Limb (tissue), 2 donors: ENCODE results near the gene TRIM66.

ENCODE experiments used
- DNase-seq, 2 donors: peaks; one replicate each; pipeline ENCODE4 v3.0.0-alpha.2; 2016; ENCODE audit errors: extremely low spot score in 2 of 2

The TRIM66 gene

DNA sequence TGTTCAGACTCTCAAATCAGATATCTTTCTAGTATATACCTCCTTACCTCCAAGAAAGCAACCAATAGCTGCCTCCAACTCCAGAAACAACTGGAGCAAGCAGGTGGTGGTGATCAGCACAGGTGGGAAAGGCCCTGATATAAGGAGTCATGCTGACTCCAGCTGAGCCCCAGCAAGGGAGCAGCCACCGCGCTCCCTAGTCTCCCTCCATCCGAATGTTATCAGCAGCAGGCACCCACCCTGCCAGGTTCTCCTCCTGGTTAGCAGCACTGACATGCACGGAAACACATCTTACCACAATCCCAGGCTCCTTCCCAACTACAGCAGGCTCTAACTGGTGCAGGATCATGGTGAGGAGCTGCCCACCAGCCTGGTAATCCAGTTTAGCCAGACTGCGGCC, 69.9 kb downstream of the TRIM66 start:
- no peak for DNase-seq

DNA sequence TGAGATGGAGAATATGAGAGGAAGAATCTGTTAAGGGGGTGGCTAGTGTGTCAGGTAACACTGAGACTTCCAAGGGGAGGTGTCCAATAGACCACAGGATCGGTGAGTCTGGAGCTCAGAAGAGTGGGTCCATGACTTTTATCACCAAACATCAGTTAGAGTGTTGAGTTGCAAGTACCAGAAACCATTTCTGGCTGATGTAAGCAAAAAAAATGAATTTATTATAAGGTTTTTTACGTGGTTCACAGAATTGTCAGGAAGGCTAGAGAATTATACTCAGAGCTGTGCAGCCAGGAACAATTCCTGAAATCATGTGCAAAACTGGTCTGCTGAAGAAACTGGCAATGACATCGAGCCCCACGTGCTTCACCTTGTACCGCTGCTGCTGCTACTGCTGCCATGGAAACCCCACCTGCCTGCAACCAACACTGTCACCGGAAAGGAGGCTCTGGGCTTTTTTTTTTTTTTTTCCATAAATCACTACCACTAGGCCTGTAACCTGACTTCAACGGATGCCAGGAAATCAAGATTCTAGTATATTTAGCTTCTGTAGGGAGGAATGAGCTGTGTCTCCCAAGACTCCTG, 71.8 kb downstream of the TRIM66 start:
- peak in 1 of 2 donors; percentile 63 for DNase-seq

DNA sequence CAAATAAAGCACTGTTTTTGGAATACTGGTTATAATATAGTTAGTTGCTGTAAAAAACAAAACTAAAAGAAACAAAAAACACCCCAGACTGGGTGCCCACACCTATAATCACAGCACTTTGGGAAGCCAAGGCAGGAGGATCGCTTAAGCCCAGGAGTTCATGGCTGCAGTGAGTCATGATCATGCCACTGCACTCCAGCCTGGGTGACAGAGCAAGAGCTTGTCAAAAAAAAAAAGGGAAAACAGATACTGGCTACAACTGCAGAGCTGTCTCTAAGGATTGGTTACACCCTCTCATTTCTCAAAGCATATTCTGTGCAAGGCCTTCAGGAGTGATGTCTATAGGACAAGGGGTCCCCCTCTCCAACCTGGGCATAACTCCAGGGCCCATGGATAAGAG, 73.8 kb downstream of the TRIM66 start:
- no peak for DNase-seq

DNA sequence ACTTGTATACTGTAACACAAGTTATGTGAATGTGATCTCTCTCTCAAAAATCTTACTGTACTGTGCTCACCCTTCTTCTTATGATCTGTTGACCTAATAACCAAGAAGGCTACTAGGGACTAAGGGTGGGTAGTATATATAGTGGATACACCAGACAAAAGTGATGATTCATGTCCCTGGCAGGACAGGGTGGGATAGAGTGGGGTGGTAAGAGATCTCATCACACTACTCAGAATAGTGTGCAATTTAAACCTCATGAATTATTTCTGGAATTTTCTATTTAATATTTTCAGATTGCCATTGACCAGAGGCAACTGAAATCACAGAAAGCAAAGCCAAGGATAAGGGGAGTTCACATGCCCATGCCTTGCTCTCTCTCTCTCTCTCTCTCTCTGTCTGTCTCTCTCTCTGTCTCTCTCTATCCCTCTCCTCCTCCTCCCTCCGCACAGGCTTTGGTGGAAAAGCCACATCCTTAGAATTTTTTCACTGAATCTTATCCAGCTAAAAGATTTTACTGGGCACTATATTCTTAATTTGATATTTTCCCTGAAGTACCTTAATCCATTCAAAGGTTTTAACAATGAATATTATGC, 76.4 kb downstream of the TRIM66 start:
- no peak for DNase-seq

DNA sequence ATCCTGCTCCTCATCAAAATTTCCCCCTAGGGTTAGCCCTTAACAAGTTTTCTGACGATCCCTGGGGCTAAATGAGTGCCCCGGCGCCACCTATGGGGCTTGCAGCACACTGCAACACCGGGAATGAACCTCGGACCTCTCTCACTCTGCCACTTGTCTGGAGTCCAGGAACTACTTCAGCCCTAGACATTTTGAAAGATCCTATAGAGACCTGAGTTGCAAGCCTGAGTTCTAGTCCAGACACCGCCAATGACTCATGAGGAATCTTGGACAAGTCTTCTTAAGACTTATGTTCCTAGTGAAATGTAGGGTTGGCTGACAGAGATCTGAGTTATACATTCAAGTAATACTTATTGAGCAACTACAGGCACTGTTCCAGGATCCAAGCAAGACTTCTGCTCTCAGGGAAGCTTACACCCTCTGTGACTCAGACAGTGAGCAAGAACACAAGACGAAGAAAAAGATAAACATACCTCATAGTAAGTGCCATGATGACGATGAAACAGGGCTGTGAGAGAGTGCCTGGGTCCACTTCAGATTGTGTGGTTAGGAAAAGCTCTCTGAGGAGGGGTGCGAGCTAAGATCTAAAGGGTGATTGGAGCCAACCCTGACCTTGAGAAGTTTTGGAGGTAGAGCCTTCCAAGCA, 78.3 kb downstream of the TRIM66 start:
- DNase-seq: peak in 1 of 2 donors; percentile 13

DNA sequence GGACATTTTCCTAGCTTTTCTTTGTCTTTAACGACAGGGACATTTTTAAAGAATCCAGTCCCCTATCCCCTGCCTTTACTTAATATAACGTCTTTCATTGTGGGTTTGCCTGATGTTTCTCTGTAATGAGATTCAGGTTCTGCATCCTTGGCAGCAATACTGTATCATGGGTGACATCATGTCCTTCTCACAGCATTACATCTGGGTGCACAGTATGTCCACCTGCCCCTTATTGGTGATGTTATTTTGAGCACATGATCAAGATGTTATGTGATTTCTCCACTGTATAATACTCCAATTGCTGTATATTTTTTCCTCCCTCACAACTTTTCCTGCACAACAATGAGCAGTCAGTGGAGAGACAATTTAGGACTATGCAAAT, 78.8 kb downstream of the TRIM66 start:
- DNase-seq: no peak

DNA sequence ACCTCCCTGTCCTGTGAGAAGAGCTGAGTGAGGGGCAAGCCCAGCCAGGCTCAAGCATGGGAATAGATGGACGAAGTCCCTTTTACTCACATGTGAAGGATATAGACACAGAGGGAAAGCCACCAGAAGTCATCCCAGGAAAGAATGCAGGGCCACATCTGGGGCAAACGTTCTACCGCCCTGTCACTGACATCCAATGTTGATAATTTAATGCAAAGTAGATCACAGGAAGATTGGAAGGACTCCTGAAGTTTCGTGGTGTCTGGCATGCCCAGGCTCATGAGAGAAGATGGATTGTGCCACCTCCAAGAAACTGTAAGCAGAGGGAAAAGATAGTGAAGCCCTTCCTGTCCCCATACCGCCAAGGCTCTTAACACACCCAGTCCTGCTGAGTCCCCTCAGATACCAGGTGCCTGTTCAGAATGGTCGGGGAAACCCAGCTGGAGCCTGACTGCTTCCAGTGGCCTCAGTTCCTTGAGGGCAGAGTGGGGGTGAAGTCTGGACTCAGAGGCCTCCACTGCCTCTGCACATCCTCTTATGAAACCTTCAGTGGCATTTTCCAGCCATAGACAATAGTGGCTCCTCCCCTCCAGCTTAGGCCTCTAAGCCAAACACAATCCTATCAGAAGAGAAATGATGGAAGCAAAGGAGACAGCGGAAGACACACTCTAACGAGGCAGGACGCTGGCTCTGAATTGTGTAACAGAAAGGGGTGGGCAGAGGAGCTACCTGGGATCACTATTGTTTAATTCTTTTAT, 80.9 kb downstream of the TRIM66 start:
- DNase-seq: no peak

DNA sequence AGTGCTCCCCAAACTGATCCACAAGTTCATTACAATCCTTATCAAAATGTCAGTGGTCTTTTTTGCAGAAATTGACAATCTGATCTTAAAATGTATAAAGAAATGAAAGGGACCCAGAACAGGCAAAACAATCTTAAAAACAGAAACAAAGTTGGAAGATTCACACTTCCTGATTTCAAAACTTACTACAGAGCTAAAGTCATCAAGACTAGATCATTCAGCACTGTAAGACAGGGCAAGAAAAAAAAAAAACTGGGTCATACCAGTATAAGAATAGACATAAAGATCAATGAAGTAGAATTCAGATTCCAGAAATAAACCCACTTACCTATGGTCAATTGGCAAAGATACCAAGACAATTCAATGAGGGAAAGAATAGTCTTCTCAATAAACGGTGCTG, 84.0 kb downstream of the TRIM66 start:
- no peak for DNase-seq

DNA sequence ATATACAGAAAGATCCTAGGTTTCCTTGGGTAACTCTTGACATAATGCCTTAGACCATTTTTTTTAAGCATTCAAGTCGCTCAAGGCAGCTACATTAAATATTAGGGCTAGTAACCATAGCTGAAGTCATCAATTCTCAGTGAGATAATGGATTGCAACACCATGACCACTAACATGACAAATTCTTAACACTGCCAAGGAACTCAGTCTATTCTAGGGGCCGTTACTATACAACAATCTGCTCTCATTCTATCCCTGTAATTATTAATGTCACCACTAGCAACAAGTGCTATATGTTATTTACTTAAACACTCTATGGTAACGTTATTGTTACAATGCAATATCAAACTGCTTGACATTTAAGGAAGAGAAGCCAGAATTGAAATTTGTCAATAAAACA, 85.3 kb downstream of the TRIM66 start:
- DNase-seq: no peak

DNA sequence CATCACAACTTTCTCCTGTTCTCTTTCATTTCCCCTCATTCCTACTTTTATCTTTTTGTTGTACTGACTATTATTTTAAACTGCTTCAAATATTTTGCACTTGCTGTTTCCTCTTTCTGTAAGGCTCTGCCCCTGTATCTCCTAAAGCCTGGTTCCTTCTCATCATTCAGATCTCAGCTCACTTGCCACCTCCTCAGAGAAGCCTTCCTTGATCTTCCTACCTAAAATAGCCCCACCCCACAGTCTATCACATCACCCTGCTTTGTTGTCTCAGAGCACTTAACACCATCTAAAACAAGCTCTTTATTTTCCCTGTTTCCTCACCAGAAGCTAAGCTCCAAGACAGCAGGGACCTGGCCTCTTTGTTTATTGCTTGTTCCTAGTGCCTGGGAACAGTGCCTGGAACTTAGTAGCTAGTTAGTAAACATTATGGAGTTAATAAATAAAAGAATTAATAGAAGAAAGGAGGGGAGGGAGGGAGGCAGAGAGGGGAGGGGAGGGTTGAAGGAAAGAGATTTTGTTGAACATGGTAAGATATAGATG, 85.9 kb downstream of the TRIM66 start:
- no peak for DNase-seq

DNA sequence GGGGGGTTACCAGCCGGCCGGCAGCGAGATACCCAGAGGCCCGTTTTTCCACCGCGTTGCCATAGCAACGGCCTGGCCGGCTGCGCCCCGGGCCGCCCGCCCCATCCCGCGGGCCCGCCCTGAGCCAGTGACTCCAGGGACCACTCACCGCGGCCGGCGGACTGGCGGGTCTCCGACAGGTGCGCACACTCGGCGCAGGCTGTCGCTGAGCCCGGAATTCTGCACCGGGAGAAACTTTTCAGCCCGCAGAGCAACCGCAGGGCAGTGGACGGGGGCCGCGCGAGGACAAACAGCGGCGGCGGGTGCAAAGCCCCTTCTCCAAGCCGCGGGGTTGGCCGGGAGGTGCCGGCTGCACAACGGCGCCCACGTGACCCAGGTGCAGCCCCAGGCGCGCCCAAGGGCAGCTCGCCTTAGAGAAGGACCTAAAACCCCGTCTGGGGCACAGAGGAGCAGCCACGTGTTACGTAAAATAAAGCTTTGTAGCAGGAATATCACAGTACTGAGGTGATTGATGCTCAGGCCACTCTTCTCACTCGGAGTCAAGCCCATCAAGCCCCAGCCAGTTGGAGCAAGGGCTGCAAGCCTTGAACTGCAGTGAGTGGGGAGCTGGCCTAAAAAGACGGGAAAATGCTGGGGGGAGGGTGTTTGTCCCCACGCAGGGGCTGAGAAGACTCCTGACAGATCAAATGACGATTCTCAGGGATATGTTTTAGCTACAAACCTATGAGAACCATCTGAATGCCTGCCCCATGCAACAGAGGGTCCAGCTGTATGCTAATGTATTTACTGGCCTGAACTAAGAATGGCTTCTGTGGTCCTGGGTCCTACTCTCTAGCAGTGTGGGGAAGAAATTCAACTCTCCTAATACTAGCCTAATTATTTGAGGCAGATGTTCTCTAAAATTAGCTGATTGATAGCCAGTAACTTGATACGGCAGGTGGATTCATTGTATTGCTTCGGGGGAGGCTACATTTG, 88.2 kb downstream of the TRIM66 start, which contains the start of gene STK33:
TSS of gene STK33 (minus strand) at position 294 of the 975 bp plus-strand sequence. CDS start 119,323 bp downstream, outside the sequence.
- DNase-seq: peak; percentile 45 to 81

DNA sequence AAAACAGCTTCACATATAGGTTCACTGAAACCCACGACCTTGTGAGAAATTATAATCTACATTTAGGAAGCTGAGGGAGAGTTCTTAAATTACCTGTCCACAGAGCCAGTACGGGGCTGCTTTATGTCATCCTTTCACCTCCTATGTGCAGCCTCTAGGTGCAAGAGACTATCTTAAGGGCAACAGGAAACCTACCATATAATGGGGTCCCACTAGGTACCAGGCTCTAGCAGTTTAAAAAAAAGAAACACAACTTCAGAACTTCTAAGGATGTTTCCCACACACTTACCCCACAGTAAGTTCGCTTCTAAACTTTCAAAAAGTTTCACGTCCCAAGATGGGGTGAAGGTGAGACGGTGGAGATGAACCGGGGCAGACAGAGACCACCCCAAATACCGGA, 89.0 kb downstream of the TRIM66 start:
- no peak for DNase-seq

DNA sequence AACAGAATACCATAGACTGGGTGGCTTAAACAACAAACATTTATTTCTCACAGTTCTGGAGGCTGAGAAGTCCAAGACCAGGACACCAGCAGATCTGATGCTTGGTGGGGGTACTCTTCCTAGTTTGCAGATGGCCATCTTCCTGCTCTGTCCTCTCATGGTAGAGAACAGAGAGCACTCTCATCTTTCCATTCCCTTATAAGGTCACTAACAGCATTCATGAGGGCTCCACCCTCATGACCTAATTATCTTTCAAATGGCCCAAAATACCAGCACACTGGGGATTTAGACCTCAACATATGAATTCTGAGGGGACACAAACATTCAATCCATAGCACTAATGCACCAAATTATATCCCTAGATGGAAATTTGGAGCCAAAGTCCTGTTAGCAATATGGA, 94.5 kb downstream of the TRIM66 start:
- no peak for DNase-seq

DNA sequence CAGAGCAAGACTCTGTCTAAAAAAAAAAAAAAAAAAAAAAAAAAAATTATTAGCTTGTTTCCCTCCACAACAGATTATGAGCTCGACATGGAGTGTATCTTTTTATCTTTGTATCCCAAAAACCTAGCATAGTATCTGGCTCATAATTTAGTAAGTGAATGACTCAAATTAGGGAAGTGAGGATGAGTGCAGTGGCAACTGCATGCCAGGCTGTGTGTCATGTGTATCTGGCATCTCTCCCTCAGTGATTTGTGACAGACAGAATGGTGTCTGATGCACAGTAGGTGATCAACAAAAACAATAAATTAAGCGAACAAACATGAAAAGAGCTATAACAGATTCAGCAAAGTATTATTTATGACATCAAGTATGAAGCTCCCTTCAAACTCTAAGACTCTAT, 95.7 kb downstream of the TRIM66 start:
- DNase-seq: no peak

DNA sequence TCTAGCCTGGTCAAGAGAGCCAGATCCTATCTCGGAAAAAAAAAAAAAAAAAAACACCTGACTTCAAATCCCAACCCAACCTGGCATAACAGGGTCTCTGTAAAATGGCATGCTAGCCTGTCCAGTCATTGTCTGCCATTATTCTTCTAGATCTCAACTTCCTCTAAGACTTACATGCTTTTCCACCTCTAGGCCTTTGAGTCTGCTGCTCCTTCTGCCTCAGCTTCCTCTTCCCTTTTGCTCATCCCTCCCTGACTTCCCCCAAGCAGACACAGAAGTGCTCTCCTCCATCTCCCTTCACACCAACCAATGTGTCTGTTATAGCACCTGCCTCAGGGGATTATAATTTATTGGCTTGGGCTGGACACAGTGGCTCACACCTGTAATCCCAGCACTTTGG, 96.3 kb downstream of the TRIM66 start:
- no peak for DNase-seq

DNA sequence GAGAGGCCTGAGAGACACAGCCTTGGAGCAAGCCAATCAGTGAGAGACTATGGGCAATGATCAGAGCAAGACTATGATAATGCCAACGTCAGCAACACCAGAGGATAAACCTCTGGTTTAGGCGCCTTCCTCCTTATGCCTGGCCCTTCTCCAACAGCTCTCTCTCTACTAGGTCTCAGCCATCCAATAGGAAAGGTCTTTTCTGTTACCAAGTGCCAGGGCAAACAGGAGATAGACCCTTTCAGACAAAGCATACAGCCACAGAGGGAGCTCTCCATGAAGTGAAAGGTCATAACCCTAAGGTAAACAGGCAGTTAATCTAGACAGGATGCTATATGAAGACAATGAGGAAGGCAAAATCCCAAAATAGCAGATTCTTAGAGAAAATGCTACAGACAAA, 98.0 kb downstream of the TRIM66 start:
- no peak for DNase-seq

DNA sequence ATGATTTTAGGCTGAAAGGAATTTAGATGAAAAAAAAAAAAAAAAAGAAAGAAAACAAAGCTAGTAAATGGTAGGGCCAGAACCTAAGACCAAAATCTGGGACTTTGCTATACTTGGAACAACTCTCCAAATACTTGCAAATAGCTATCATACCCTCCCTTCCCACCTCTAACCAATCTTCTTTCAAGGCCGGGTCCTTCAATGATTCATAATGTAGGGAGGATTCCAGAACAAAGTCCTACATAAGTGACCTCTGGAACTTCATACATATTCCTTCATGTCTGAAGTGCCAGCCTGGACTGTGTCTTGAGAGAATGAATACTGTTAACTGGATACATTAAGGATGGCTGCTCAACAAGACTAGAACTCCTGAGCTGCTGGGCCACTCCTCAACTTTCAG, 98.4 kb downstream of the TRIM66 start:
- DNase-seq: no peak

DNA sequence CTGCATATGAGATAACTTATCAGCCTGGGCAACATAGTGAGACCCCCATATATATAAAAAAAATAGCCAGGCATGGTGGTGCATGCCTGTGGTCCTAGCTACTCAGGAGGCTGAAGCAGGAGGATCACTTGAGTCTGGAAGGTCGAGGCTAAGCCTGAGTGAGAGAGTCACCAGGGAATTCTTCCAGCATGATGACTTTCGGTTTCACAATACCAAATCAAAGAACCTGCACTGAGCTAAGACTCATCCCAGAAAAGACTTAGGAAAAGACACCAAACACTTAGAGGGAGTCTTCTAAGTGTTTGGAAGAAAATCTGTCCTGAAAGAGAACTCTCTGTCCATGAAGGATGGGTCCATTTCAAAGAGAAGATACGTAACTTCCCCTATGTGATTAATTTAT, 101.2 kb downstream of the TRIM66 start:
- no peak for DNase-seq

DNA sequence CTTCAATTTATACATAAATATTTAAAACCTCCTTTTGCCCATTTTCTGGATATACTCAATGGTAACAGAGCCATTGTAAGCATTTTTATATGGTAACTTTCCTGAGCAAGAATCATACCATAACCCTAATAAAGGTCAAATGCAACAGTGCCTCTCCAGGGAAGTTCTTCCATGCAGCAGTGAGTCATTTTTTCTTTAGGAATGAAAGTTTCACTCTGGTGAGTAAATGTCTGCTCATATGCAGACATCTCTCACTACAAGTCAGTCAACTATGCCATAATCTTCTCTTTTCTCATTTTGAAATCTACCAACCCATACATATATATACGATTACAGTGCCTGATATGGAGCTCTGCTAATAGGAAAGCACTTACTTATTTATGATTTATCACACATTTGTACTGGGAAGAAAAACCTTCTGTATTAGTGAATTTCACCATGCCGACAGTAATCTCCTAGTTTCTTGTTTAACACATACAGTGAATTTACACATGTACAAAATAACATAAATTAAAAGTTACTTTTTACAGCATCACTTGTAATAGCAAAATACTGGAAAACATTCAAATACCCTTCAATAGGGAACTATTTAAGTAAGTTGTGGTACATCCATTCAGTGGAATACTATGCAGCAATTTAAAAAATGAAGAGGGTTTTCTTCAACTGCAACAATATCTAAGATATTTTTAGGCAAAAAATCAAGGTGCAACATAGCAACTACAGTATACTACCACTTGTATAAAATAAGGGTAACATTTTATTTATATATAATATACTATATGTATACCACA, 104.5 kb downstream of the TRIM66 start:
- no peak for DNase-seq

DNA sequence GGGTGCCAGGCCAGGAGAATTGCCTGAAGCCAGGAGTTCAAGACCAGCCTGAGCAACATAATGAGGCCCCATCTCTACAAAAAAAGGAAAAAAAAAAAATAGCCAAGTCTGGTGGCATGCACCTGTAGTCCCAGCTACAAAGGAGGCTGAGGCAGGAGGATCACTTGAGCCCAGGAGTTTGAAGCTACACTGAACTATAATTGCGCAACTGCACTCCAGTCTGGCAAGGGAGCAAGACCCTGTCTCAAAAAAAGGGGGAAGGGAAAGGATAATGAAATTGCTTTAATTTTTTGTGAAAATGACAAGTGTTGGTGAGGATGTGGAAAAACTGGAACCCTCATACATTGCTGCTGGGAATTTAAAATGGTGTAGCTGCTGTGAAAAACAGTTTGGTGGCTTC, 107.7 kb downstream of the TRIM66 start:
- DNase-seq: no peak
